Liver (tissue), 3 donors: Measurements from ENCODE around the gene UNC93B1.

Experiments
- CTCF ChIP-seq: fragments of 150-350 bp; IDR thresholded peaks from 2 replicates; pipeline ENCODE4 v1.5.1; 2017; ENCODE audit warnings: improper control_type of control experiment, low read depth, low read length; ENCODE audit not compliant: missing input control
- GABPA ChIP-seq, 2 donors: IDR thresholded peaks in 1 of 2; conservative IDR thresholded peaks in 1 of 2; 2 replicates each; pipeline ENCODE4 v1.6.1; 2016; ENCODE audit warnings: antibody characterized with exemption in 2 of 2, mild to moderate bottlenecking in 1 of 2, moderate library complexity in 1 of 2
- MAX ChIP-seq: IDR thresholded peaks from 2 replicates; pipeline ENCODE4 v1.6.1; 2016; ENCODE audit warnings: antibody characterized with exemption
- donor health status: healthy.
- donor health status: healthy.

- TF ChIP-seq GABPA (IDR thresholded peaks at IDR 0.05 in 1 of 2, conservative IDR thresholded peaks at IDR 0.05 in 1 of 2) (no peak), MAX (no peak), CTCF (no peak)
Observed at GRCh38 chr11:68031144-68031464, 27.2 kb upstream of the UNC93B1 start.
